ENCODE data around the gene SAE1. TPM values are rescaled to one million over a fixed set of nuclear protein-coding genes. Genes with fewer than 3 reads are reported as not detected.

Gene SAE1
- total and polyA plus RNA-seq, 2 experiments from 2014 or later = 143 to 177 TPM

GRCh38 chr19:47161876-47162489, 31.3 kb downstream of the SAE1 start:
- Histone ChIP-seq H4K20me1 (ENCODE audit: insufficient read depth) (no peaks in the 10 kb centered on the region), H3K36me3 (ENCODE audit: low read depth) (peaks cover 9% of the 10 kb centered on the region; the same call in 1 of the 2 replicates), H3K79me2 (ENCODE audit: insufficient read depth) (peaks cover 59% of the 10 kb centered on the region), H3K9me3 (ENCODE audit: low read depth) (no peaks in the 10 kb centered on the region), H3K9me2 (ENCODE audit: insufficient read depth) (no peaks in the 10 kb centered on the region), H3K4me2 (ENCODE audit: unreplicated experiment) (no peak overlapping the region), H3F3A (ENCODE audit: insufficient read depth) (peaks cover 30% of the 10 kb centered on the region), H3K9ac (no peak overlapping the region), H2AFZ (no peak overlapping the region), H3K4me3 (no peak overlapping the region), H3K4me1 (ENCODE audit: insufficient read depth) (peaks cover 38% of the 10 kb centered on the region), H3K27ac (no peak overlapping the region), H3K27me3 (replicated peaks; ENCODE audit: insufficient read depth) (no peaks in the 10 kb centered on the region)
- DNase-seq = peak; percentile 65
- in situ Hi-C loops (cut with MboI) = no loop called here
- WGBS, 2 experiments (ENCODE audit: low coverage in 1 of 2, low lambda C conversion rate in 2 of 2, missing lambda C conversion rate in 2 of 2) = 52% methylated on average over 3 of the region's 3 CpGs
- TF ChIP-seq EZH2 (IDR thresholded peaks at IDR 0.05; ENCODE audit: insufficient read depth, poor library complexity, severe bottlenecking) (no peak), EZH2phosphoT487 (IDR thresholded peaks at IDR 0.05; ENCODE audit: insufficient read depth, low read depth) (no peak)

DNA sequence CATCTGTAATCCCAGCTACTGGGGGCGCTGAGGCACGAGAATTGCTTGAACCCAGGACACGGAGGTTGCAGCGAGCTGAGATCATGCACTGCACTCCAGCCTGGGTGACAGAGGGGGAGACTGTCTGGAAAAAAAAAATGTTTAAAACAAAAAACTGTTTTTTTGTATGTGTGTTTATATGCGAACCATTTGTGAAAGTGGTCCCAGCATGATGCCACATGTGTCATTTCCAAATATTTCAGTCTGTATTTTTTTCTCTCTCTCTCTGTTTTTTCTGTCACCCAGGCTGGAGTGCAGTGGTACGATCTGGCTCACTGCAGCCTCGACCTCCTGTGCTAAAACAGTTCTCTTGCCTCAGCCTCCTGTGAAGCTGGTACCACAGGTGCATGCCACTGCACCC, 37.4 kb downstream of the SAE1 start:
- in situ Hi-C loops (cut with MboI) = no loop called here

GRCh38 chr19:47172666-47173455, 42.2 kb downstream of the SAE1 start:
- Histone ChIP-seq H3K9me2 (ENCODE audit: insufficient read depth) (no peaks in the 10 kb centered on the region), H3K4me2 (ENCODE audit: unreplicated experiment) (no peak overlapping the region), H3K4me1 (ENCODE audit: insufficient read depth) (peaks cover 24% of the 10 kb centered on the region), H3K36me3 (ENCODE audit: low read depth) (peaks cover 21% of the 10 kb centered on the region; the same call in 1 of the 2 replicates), H3K9me3 (ENCODE audit: low read depth) (no peaks in the 10 kb centered on the region), H2AFZ (no peak overlapping the region), H3K27ac (no peak overlapping the region), H3K9ac (no peak overlapping the region), H4K20me1 (ENCODE audit: insufficient read depth) (0 out of 2 replicates have a peak, but pooled peaks cover 5% of the 10 kb centered on the region), H3K79me2 (ENCODE audit: insufficient read depth) (peaks cover 7% of the 10 kb centered on the region), H3K4me3 (no peak overlapping the region), H3F3A (ENCODE audit: insufficient read depth) (peaks cover 30% of the 10 kb centered on the region), H3K27me3 (replicated peaks; ENCODE audit: insufficient read depth) (no peaks in the 10 kb centered on the region)
- DNase-seq = no peak
- WGBS, 2 experiments (ENCODE audit: low coverage in 1 of 2, low lambda C conversion rate in 2 of 2, missing lambda C conversion rate in 2 of 2) = 95% methylated on average over 19 of the region's 19 CpGs
- TF ChIP-seq EZH2 (IDR thresholded peaks at IDR 0.05; ENCODE audit: insufficient read depth, poor library complexity, severe bottlenecking) (no peak), EZH2phosphoT487 (IDR thresholded peaks at IDR 0.05; ENCODE audit: insufficient read depth, low read depth) (no peak)
- in situ Hi-C loops (cut with MboI) = no loop called here

More for the DNA sequence above, 37.4 kb downstream of the SAE1 start:
- no peaks in the 10 kb centered on the region for H3K27me3 ChIP-seq (replicated peaks; ENCODE audit: insufficient read depth)
- 80 to 84% methylated on average over 7 of the region's 7 CpGs for WGBS, 2 experiments (ENCODE audit: low coverage in 1 of 2, low lambda C conversion rate in 2 of 2, missing lambda C conversion rate in 2 of 2)
- no peak overlapping the region for H3K4me2 ChIP-seq (ENCODE audit: unreplicated experiment)
- no peak overlapping the region for H2AFZ ChIP-seq
- no peaks in the 10 kb centered on the region for H3F3A ChIP-seq (ENCODE audit: insufficient read depth)
- no peaks in the 10 kb centered on the region for H3K4me1 ChIP-seq (ENCODE audit: insufficient read depth)
- no peak overlapping the region for H3K27ac ChIP-seq
- no peak for TF ChIP-seq EZH2phosphoT487 (IDR thresholded peaks at IDR 0.05; ENCODE audit: insufficient read depth, low read depth)
- TF ChIP-seq EZH2 (IDR thresholded peaks at IDR 0.05; ENCODE audit: insufficient read depth, poor library complexity, severe bottlenecking) = no peak
- no peaks in the 10 kb centered on the region for H3K9me2 ChIP-seq (ENCODE audit: insufficient read depth)
- H3K9me3 ChIP-seq (ENCODE audit: low read depth) = no peaks in the 10 kb centered on the region
- H3K4me3 ChIP-seq = no peak overlapping the region
- no peak overlapping the region for H3K9ac ChIP-seq
- no peak for DNase-seq
- H3K79me2 ChIP-seq (ENCODE audit: insufficient read depth) = peaks cover 47% of the 10 kb centered on the region
- H4K20me1 ChIP-seq (ENCODE audit: insufficient read depth) = no peaks in the 10 kb centered on the region
- H3K36me3 ChIP-seq (ENCODE audit: low read depth) = peaks cover 21% of the 10 kb centered on the region; the same call in 1 of the 2 replicates

DNA sequence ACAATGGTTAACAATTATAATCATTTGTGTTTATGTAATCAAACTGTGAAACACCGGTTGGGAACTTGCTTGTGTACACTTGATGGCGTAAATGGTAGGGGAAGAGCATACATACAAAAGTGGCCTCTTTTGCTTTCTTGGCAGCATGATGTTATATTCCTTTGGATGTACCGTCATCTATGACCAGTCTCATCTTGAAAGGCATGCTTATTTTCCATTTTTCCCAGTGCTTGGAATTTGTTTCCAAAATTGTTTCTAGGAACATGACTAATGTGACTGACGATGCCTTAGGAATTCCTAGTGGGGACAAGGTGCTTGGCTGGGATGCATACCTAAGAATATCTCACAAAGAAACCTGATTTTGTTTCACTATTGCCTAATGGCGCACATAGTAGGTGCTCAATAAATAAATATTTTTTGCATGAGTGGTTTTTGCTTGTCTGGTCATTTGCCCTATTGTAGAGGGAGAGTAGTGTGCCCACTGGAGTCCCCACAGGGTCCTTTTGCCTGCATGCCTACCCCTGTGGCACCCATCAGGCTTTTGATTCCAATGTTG, 45.5 kb downstream of the SAE1 start:
- in situ Hi-C loops (cut with MboI) = no loop called here
- DNase-seq = peak; percentile 81
- no peak overlapping the region for H2AFZ ChIP-seq
- peaks cover 32% of the 10 kb centered on the region for H3K79me2 ChIP-seq (ENCODE audit: insufficient read depth)
- H3K4me3 ChIP-seq = no peak overlapping the region
- peaks cover 24% of the 10 kb centered on the region for H3K4me1 ChIP-seq (ENCODE audit: insufficient read depth)
- peak overlapping the region; percentile 34 for H3K4me2 ChIP-seq (ENCODE audit: unreplicated experiment)
- H3K9ac ChIP-seq = peak overlapping the region; percentile 37
- 41 to 43% methylated on average over 5 of the region's 5 CpGs for WGBS, 2 experiments (ENCODE audit: low coverage in 1 of 2, low lambda C conversion rate in 2 of 2, missing lambda C conversion rate in 2 of 2)
- no peaks in the 10 kb centered on the region for H3K9me2 ChIP-seq (ENCODE audit: insufficient read depth)
- no peak for TF ChIP-seq EZH2phosphoT487 (IDR thresholded peaks at IDR 0.05; ENCODE audit: insufficient read depth, low read depth)
- TF ChIP-seq EZH2 (IDR thresholded peaks at IDR 0.05; ENCODE audit: insufficient read depth, poor library complexity, severe bottlenecking) = no peak
- peak overlapping the region; percentile 83 for H3K27ac ChIP-seq
- peaks cover 30% of the 10 kb centered on the region for H3F3A ChIP-seq (ENCODE audit: insufficient read depth)
- H4K20me1 ChIP-seq (ENCODE audit: insufficient read depth) = 0 out of 2 replicates have a peak, but pooled peaks cover 10% of the 10 kb centered on the region
- H3K36me3 ChIP-seq (ENCODE audit: low read depth) = peaks cover 11% of the 10 kb centered on the region; the same call in 1 of the 2 replicates
- H3K27me3 ChIP-seq (replicated peaks; ENCODE audit: insufficient read depth) = no peaks in the 10 kb centered on the region
- no peaks in the 10 kb centered on the region for H3K9me3 ChIP-seq (ENCODE audit: low read depth)
